Spleen (tissue), 11 donors: ENCODE measurements around the gene GALNT13. TPM values are rescaled to one million over a fixed set of nuclear protein-coding genes. Genes with fewer than 3 reads are reported as not detected.

Experiments used
- DNase-seq: peaks from one replicate; pipeline ENCODE4 v3.0.0-alpha.2; 2020
- H3K27ac ChIP-seq, 8 donors: fragments of 200-600 bp; sonication (generic) in 7 of 8; 1 replicate in 4 of 8; 2 replicates in 4 of 8; pipeline versions ENCODE4 v1.5.0 to v1.8.0; 2016 to 2021; ENCODE audit warnings: inconsistent platforms in 4 of 8, mild to moderate bottlenecking in 4 of 8, moderate library complexity in 1 of 8
- H3K27me3 ChIP-seq, 7 donors: fragments of 200-600 bp; sonication (generic) in 6 of 7; replicated peaks in 1 of 7; 1 replicate in 4 of 7; 2 replicates in 3 of 7; pipeline versions ENCODE4 v1.5.0 to v1.8.0; 2016 to 2021; ENCODE audit warnings: inconsistent platforms in 3 of 7, mild to moderate bottlenecking in 1 of 7
- H3K36me3 ChIP-seq, 6 donors: fragments of 200-600 bp; sonication (generic) in 5 of 6; 1 replicate in 4 of 6; 2 replicates in 2 of 6; pipeline versions ENCODE4 v1.5.0 to v1.8.0; 2016 to 2021; ENCODE audit warnings: inconsistent platforms in 2 of 6
- H3K4me1 ChIP-seq, 6 donors: fragments of 200-600 bp; sonication (generic) in 5 of 6; 1 replicate in 3 of 6; 2 replicates in 3 of 6; pipeline versions ENCODE4 v1.5.0 to v1.8.0; 2016 to 2021; ENCODE audit warnings: inconsistent platforms in 3 of 6
- H3K4me3 ChIP-seq, 8 donors: fragments of 200-600 bp; sonication (generic) in 7 of 8; 1 replicate in 4 of 8; 2 replicates in 4 of 8; pipeline versions ENCODE4 v1.5.0 to v1.8.0; 2016 to 2021; ENCODE audit warnings: inconsistent platforms in 4 of 8, mild to moderate bottlenecking in 4 of 8, moderate library complexity in 2 of 8
- H3K9me3 ChIP-seq, 8 donors: fragments of 200-600 bp; sonication (generic) in 7 of 8; 1 replicate in 4 of 8; 2 replicates in 4 of 8; pipeline versions ENCODE4 v1.5.0 to v1.8.0; 2016 to 2021; ENCODE audit warnings: inconsistent platforms in 4 of 8
- CTCF ChIP-seq, 11 experiments: fragments of 200-600 bp in 7 of 11; fragments of 450-650 bp in 4 of 11; sonication (generic) in 4 of 11; IDR thresholded peaks in 8 of 11; conservative IDR thresholded peaks in 3 of 11; 1 replicate in 7 of 11; 2 replicates in 4 of 11; pipeline versions ENCODE4 v1.4.0 to v1.8.0; 2016 to 2021; ENCODE audit warnings: antibody characterized with exemption in 11 of 11, inconsistent platforms in 4 of 11, mild to moderate bottlenecking in 1 of 11
- POLR2A ChIP-seq, 3 donors: fragments of 450-650 bp; IDR thresholded peaks; one replicate each; pipeline ENCODE4 v1.5.1; 2017; ENCODE audit warnings: antibody characterized with exemption in 3 of 3, mild to moderate bottlenecking in 1 of 3
- POLR2AphosphoS5 ChIP-seq, 3 donors: sonication (generic); formaldehyde crosslinking; IDR thresholded peaks; one replicate each; pipeline ENCODE4 v1.5.1; 2017; ENCODE audit warnings: antibody characterized with exemption in 3 of 3
- WGBS, 5 donors: extraction: QIAGEN DNeasy Blood & Tissue Kit in 3 of 5; methylation state at CpG; one replicate each; pipeline versions ENCODE4 v1.1.5 to v1.1.7; 2013 to 2018; 5-methylcytosine and 5-hydroxymethylcytosine counted together
- intact Hi-C: fragments of 100-400 bp; cut with DNase I; formaldehyde crosslinking; loops from one replicate; pipeline ENCODE4 v1.15.0; 2023; ENCODE audit warnings: low total_unique reads
- polyA plus RNA-seq, 3 donors: library from polyadenylated mRNA; stranded (reverse); fragments of 200-250 nt; gene quantifications; one replicate each; pipeline ENCODE4 v1.2.1, GENCODE V29; 2013
- total RNA-seq, 7 donors: library from RNA; depleted of rRNA in 3 of 7; stranded (reverse); fragments of >200 nt in 3 of 7; fragmentation: NEBNext Ultra II Directional in 4 of 7; extraction: Animal tissue kit (Norgen Biotek cat#: 25700) in 4 of 7; gene quantifications; one replicate each; pipeline versions ENCODE4 v1.1.0 to v1.2.1, GENCODE V29; 2016 to 2021
- donor health status: healthy with polysubstance abuse.
- donor health status: DM: no; HTN: no; CAD: no; lungs with moderate emphysema.
- donor health status: DM: no; HTN: no; CAD: no.
- donor health status: Bipolar disorder and iron deficiency.
- donor health status: healthy.
- donor health status: DM: no; HTN: no; CAD: no.
- donor health status: DM: yes; HTN: yes; CAD: no.

Gene GALNT13
- total and polyA plus RNA-seq, 10 donors: 0.02 to 0.61 (median 0.11) TPM; not detected in 6

GRCh38 chr2:154243685-154244084 is 372.0 kb downstream of the GALNT13 start:
- no peak for TF ChIP-seq POLR2A (IDR thresholded peaks at IDR 0.05)
- no peak for TF ChIP-seq CTCF (IDR thresholded peaks at IDR 0.05 in 8 of 11, conservative IDR thresholded peaks at IDR 0.05 in 3 of 11)
- no peak for TF ChIP-seq POLR2AphosphoS5 (IDR thresholded peaks at IDR 0.05)
- DNase-seq: no peak
- 34 to 57% (median 49%) methylated on average over 1 of the region's 1 CpG for WGBS, 5 donors
- Histone ChIP-seq H3K4me1 (no peaks in the 10 kb centered on the region), H3K27ac (no peak overlapping the region), H3K27me3 (no peaks in the 10 kb centered on the region), H3K4me3 (no peak overlapping the region), H3K36me3 (no peaks in the 10 kb centered on the region), H3K9me3 (no peaks in the 10 kb centered on the region)
- intact Hi-C loops: no loop called here

- no peaks in the 10 kb centered on the region for H3K9me3 ChIP-seq
Measured at GRCh38 chr2:154244932-154245331, 373.2 kb downstream of the GALNT13 start.

GRCh38 chr2:154247503-154247902 is 375.8 kb downstream of the GALNT13 start:
- Histone ChIP-seq H3K4me1 (no peaks in the 10 kb centered on the region), H3K27ac (no peak overlapping the region), H3K27me3 (no peaks in the 10 kb centered on the region), H3K9me3 (no peaks in the 10 kb centered on the region), H3K36me3 (no peaks in the 10 kb centered on the region), H3K4me3 (no peak overlapping the region)
- no peak for TF ChIP-seq CTCF (IDR thresholded peaks at IDR 0.05 in 8 of 11, conservative IDR thresholded peaks at IDR 0.05 in 3 of 11)
- no peak for TF ChIP-seq POLR2AphosphoS5 (IDR thresholded peaks at IDR 0.05)
- no peak for TF ChIP-seq POLR2A (IDR thresholded peaks at IDR 0.05)
- intact Hi-C loops: no loop called here
- WGBS, 5 donors: 27 to 42% (median 33%) methylated on average over 3 of the region's 3 CpGs
- DNase-seq: no peak

More at GRCh38 chr2:154244932-154245331, 373.2 kb downstream of the GALNT13 start:
- 80 to 88% (median 85%) methylated on average over 3 of the region's 3 CpGs for WGBS, 5 donors
- intact Hi-C loops: no loop called here
- H3K4me1 ChIP-seq: no peaks in the 10 kb centered on the region
- no peaks in the 10 kb centered on the region for H3K27me3 ChIP-seq
- no peak for TF ChIP-seq POLR2A (IDR thresholded peaks at IDR 0.05)
- TF ChIP-seq CTCF (IDR thresholded peaks at IDR 0.05 in 8 of 11, conservative IDR thresholded peaks at IDR 0.05 in 3 of 11): no peak
- no peak for TF ChIP-seq POLR2AphosphoS5 (IDR thresholded peaks at IDR 0.05)
- no peak for DNase-seq
- H3K4me3 ChIP-seq: no peak overlapping the region
- no peaks in the 10 kb centered on the region for H3K36me3 ChIP-seq
- H3K27ac ChIP-seq: no peak overlapping the region

- DNase-seq: no peak
- Histone ChIP-seq H3K4me3 (no peak overlapping the region), H3K27me3 (no peaks in the 10 kb centered on the region), H3K27ac (no peak overlapping the region), H3K36me3 (no peaks in the 10 kb centered on the region), H3K4me1 (no peaks in the 10 kb centered on the region), H3K9me3 (no peaks in the 10 kb centered on the region)
- no peak for TF ChIP-seq POLR2AphosphoS5 (IDR thresholded peaks at IDR 0.05)
- no peak for TF ChIP-seq POLR2A (IDR thresholded peaks at IDR 0.05)
- no peak for TF ChIP-seq CTCF (IDR thresholded peaks at IDR 0.05 in 8 of 11, conservative IDR thresholded peaks at IDR 0.05 in 3 of 11)
- 80 to 86% (median 84%) methylated on average over 1 of the region's 1 CpG for WGBS, 5 donors
- intact Hi-C loops: no loop called here
Measured at GRCh38 chr2:154256136-154256535, 384.4 kb downstream of the GALNT13 start.
